Smooth muscle cell (in vitro differentiated cells): ENCODE measurements around the gene C1QTNF12. TPM values are rescaled to one million over a fixed set of nuclear protein-coding genes. Genes with fewer than 3 reads are reported as not detected.

Experiments used
- DNase-seq: peaks from one replicate; lab custom pipeline; 2025; ENCODE audit not compliant: unreplicated experiment; lab: John Stamatoyannopoulos, UW
- H2AFZ ChIP-seq: fragments of 200-600 bp; sonication (generic); 2 replicates; pipeline ENCODE4 v1.6.0; 2016; ENCODE audit warnings: antibody characterized with exemption, low read depth, mild to moderate bottlenecking
- H3F3A ChIP-seq: fragments of 200-600 bp; sonication (generic); 2 replicates; pipeline ENCODE4 v1.6.0; 2017; ENCODE audit warnings: antibody characterized with exemption, low read depth
- H3K27ac ChIP-seq: fragments of 200-600 bp; sonication (generic); 2 replicates; pipeline ENCODE4 v1.5.1; 2016; ENCODE audit warnings: low read depth, mild to moderate bottlenecking
- H3K27me3 ChIP-seq: fragments of 200-600 bp; sonication (generic); 2 replicates; pipeline ENCODE4 v1.6.1; 2016; ENCODE audit warnings: low read depth, mild to moderate bottlenecking
- H3K36me3 ChIP-seq: fragments of 200-600 bp; sonication (generic); 2 replicates; pipeline ENCODE4 v1.5.1; 2016; ENCODE audit warnings: low read depth
- H3K4me1 ChIP-seq: fragments of 200-600 bp; sonication (generic); 2 replicates; pipeline ENCODE4 v1.5.1; 2016; ENCODE audit warnings: low read depth
- H3K4me2 ChIP-seq: fragments of 200-600 bp; sonication (generic); 2 replicates; pipeline ENCODE4 v1.6.0; 2016; ENCODE audit warnings: mild to moderate bottlenecking
- H3K4me3 ChIP-seq: fragments of 200-600 bp; sonication (generic); 2 replicates; pipeline ENCODE4 v1.5.1; 2016; ENCODE audit warnings: mild to moderate bottlenecking
- H3K79me2 ChIP-seq: fragments of 200-600 bp; sonication (generic); 2 replicates; pipeline ENCODE4 v1.6.0; 2016; ENCODE audit warnings: low read depth, mild to moderate bottlenecking
- H3K9ac ChIP-seq: fragments of 200-600 bp; sonication (generic); 2 replicates; pipeline ENCODE4 v1.6.0; 2016; ENCODE audit warnings: low read depth
- H3K9me3 ChIP-seq: fragments of 200-600 bp; sonication (generic); replicated peaks from 2 replicates; pipeline ENCODE4 v1.5.1; 2016; ENCODE audit warnings: low read depth
- H4K20me1 ChIP-seq: fragments of 200-600 bp; sonication (generic); 2 replicates; pipeline ENCODE4 v1.6.0; 2016; ENCODE audit warnings: low read depth
- whole genome bisulfite sequencing: methylation state at CpG from one replicate; pipeline ENCODE4 v1.1.7; 2016; ENCODE audit warnings: low lambda C conversion rate; 5-methylcytosine and 5-hydroxymethylcytosine counted together
- polyA plus RNA-seq: library from polyadenylated mRNA; unstranded; fragments of >200 nt; fragmentation: Nextera tagmentation; extraction: Ambion mirVana; gene quantifications from 2 replicates; pipeline ENCODE4 v1.2.1, GENCODE V29; 2016
- total RNA-seq: library from RNA; depleted of rRNA; stranded (reverse); fragments of >200 nt; gene quantifications from 2 replicates; pipeline ENCODE4 v1.2.3, GENCODE V29; 2014
- TF ChIP-seq, protein P1 (sequence below): fragments of 200-600 bp; sonication (generic); IDR thresholded peaks from 2 replicates; pipeline ENCODE4 v1.5.1; 2017; ENCODE audit warnings: borderline replicate concordance, mild to moderate bottlenecking, antibody characterized with exemption; ENCODE audit not compliant: insufficient read depth, poor library complexity, severe bottlenecking

Gene C1QTNF12
- total and polyA plus RNA-seq, 2 experiments from 2014 or later: 1.8 to 5.4 TPM

DNA sequence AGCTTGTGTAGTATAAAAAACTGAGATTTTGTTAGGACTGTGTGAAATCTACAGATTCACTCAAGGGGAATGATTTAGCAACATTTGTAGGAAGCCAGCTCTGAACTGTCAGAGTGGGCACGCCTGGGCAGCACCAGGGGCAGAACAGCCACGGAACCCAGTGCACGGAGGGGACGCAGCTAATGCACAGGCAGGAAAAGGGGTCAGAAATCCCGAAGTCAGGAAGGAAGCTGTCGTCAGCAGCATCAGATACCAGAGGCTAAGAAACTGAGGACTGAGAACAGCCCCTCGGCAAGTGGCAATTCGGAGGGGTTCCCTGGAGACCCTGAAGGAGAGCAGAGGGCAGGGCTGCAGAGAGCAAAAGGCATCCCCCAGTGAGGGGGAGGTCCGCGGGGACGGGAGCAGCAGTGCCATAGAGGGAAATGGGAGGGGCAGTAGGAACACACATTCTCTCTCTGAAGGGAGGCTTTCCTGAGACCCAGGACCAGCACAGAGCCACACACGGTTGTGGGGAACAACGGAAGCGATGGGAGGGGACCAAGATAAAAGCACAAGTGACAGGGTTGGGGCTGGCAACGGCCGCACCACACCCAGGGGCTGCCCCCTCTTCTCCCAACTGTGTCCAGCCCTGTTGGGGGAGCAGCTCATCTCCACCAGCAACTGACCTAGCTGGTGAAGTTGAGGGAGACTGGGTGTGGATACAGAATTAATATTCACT is 14.5 kb upstream of the C1QTNF12 start:
- WGBS: 96% methylated on average over 16 of the region's 16 CpGs
- H3K27ac ChIP-seq: no peak overlapping the region
- H3K79me2 ChIP-seq: peaks cover 29% of the 10 kb centered on the region
- H3K9ac ChIP-seq: no peak overlapping the region
- no peaks in the 10 kb centered on the region for H3K36me3 ChIP-seq
- no peak overlapping the region for H2AFZ ChIP-seq
- TF ChIP-seq, protein P1, sequence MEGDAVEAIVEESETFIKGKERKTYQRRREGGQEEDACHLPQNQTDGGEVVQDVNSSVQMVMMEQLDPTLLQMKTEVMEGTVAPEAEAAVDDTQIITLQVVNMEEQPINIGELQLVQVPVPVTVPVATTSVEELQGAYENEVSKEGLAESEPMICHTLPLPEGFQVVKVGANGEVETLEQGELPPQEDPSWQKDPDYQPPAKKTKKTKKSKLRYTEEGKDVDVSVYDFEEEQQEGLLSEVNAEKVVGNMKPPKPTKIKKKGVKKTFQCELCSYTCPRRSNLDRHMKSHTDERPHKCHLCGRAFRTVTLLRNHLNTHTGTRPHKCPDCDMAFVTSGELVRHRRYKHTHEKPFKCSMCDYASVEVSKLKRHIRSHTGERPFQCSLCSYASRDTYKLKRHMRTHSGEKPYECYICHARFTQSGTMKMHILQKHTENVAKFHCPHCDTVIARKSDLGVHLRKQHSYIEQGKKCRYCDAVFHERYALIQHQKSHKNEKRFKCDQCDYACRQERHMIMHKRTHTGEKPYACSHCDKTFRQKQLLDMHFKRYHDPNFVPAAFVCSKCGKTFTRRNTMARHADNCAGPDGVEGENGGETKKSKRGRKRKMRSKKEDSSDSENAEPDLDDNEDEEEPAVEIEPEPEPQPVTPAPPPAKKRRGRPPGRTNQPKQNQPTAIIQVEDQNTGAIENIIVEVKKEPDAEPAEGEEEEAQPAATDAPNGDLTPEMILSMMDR: no peak
- H3K4me1 ChIP-seq: no peaks in the 10 kb centered on the region
- no peak overlapping the region for H3K4me3 ChIP-seq
- no peak for DNase-seq
- H3K9me3 ChIP-seq: no peaks in the 10 kb centered on the region
- peaks cover 79% of the 10 kb centered on the region for H4K20me1 ChIP-seq
- no peaks in the 10 kb centered on the region for H3K27me3 ChIP-seq
- peaks cover 2% of the 10 kb centered on the region for H3F3A ChIP-seq
- H3K4me2 ChIP-seq: no peak overlapping the region

DNA sequence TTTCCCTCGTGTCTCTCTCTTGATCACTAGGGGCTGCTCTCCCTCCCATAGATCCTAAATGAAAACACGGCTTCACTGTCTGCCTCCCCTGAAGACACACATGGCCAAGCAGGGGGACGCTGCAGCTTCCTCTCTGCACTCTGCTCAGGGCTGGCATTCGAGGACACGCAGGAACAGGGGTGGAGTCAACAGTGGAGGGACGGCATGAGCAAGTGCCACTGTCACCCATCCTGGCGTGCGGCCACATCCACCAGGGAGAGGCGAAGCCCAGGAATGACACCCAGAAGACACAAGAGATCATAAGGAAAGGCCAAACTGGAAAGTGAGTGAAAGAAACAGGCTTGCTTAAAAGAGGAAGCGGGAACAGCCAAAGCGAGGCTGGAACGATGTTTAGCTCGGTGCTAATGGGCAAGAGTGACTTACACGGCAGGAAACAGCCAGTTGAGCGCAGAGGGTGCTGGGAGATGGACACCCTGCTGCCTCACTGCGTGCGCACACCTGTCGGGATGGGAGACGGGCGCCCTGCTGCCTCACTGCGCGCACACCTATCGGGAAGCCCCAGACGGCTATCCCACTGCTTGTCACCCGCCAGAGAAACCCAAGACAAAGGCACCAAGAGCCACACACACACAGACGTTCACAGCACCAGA is 13.6 kb upstream of the C1QTNF12 start:
- DNase-seq: no peak
- Histone ChIP-seq H3K79me2 (peaks cover 28% of the 10 kb centered on the region), H3K4me2 (no peak overlapping the region), H3K27me3 (no peaks in the 10 kb centered on the region), H3K9ac (no peak overlapping the region), H3K9me3 (no peaks in the 10 kb centered on the region), H2AFZ (no peak overlapping the region), H3K36me3 (no peaks in the 10 kb centered on the region), H3K27ac (no peak overlapping the region), H3K4me1 (no peaks in the 10 kb centered on the region), H3F3A (no peaks in the 10 kb centered on the region), H3K4me3 (no peak overlapping the region), H4K20me1 (peaks cover 84% of the 10 kb centered on the region)
- TF ChIP-seq, protein P1: no peak
- WGBS: 96% methylated on average over 26 of the region's 26 CpGs

DNA sequence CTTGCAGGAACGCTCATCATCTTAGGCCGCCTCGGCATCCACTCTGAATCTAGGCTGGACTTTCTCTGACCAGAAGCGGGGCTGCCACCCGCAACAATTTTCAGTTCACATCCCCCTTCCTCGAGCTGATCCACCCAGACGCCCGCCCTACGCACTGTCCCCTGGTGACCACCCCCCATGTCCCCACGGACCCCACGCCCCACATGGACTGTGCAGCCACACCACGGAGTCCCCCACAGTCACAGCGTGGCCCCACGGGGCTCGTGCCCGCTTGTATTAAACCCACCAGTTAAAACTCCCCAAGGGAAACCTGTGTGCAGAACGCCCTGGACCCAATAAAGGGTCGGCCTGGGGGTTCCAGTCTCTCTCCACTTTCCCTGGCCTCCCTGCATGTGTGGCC is 13.0 kb upstream of the C1QTNF12 start:
- Histone ChIP-seq H3K9me3 (no peaks in the 10 kb centered on the region), H3K4me1 (no peaks in the 10 kb centered on the region), H3K79me2 (peaks cover 28% of the 10 kb centered on the region), H3K4me2 (no peak overlapping the region), H3K9ac (no peak overlapping the region), H4K20me1 (peaks cover 84% of the 10 kb centered on the region), H3K36me3 (no peaks in the 10 kb centered on the region), H3F3A (no peaks in the 10 kb centered on the region), H3K4me3 (no peak overlapping the region), H2AFZ (no peak overlapping the region), H3K27ac (no peak overlapping the region), H3K27me3 (no peaks in the 10 kb centered on the region)
- TF ChIP-seq, protein P1: no peak
- WGBS: 99% methylated on average over 18 of the region's 18 CpGs
- no peak for DNase-seq

DNA sequence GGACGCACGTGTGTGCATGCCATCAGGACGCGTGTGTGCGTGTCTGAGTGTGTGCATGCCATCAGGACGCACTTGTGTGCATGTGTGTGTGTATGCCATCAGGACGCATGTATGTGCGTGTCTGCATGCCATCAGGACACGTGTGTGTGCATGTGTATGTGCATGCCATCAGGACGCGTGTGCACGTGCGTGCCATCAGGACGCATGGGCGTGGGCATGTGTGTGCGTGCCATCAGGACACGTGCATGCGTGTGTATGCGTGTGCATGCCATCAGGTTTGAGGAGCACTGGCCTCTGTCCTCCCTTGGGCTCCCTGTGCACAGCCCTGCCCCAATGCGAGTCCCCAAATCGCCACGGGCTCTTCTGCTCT is 12.6 kb upstream of the C1QTNF12 start:
- H3F3A ChIP-seq: no peaks in the 10 kb centered on the region
- H3K79me2 ChIP-seq: peaks cover 24% of the 10 kb centered on the region
- no peak overlapping the region for H3K4me3 ChIP-seq
- no peaks in the 10 kb centered on the region for H3K27me3 ChIP-seq
- no peak overlapping the region for H3K4me2 ChIP-seq
- H3K36me3 ChIP-seq: no peaks in the 10 kb centered on the region
- H3K4me1 ChIP-seq: no peaks in the 10 kb centered on the region
- no peaks in the 10 kb centered on the region for H3K9me3 ChIP-seq
- no peak for DNase-seq
- no peak overlapping the region for H3K9ac ChIP-seq
- TF ChIP-seq, protein P1: no peak
- peaks cover 80% of the 10 kb centered on the region for H4K20me1 ChIP-seq
- WGBS: 98% methylated on average over 22 of the region's 22 CpGs
- H2AFZ ChIP-seq: no peak overlapping the region
- no peak overlapping the region for H3K27ac ChIP-seq
